HEK293 (cell line): ENCODE data around the gene MPZL3.

Experiments
- CTCF ChIA-PET: fragments of 350-600 bp; formaldehyde crosslinking; extraction: SDS; loops from one replicate; lab custom pipeline; 2021; ENCODE audit warnings: antibody characterized with exemption; lab: Yijun Ruan, JAX
- POLR2A ChIA-PET: fragments of 300-600 bp; formaldehyde crosslinking; extraction: SDS; loops from one replicate; lab custom pipeline; 2020; ENCODE audit warnings: antibody characterized with exemption, inconsistent platforms; lab: Yijun Ruan, JAX
- H3K27ac ChIP-seq: fragments of 200-500 bp; sonication (Bioruptor generic); 2 replicates; pipeline ENCODE4 v1.5.1; 2014; ENCODE audit warnings: low read depth, low read length, control low read depth, inconsistent platforms; ENCODE audit errors: extremely low read depth
- H3K36me3 ChIP-seq, 2 experiments: fragments of 200-500 bp in 1 of 2; sonication (Bioruptor generic) in 1 of 2; 1 replicate in 1 of 2; 2 replicates in 1 of 2; pipeline ENCODE4 v1.5.1; 2014 to 2017; ENCODE audit warnings: inconsistent platforms in 2 of 2, low read length in 2 of 2; ENCODE audit not compliant: control insufficient read depth in 2 of 2, insufficient read depth in 1 of 2
- H3K4me1 ChIP-seq: fragments of 200-500 bp; sonication (Bioruptor generic); 2 replicates; pipeline ENCODE4 v1.5.1; 2014; ENCODE audit warnings: mild to moderate bottlenecking, low read length, inconsistent platforms; ENCODE audit not compliant: control insufficient read depth, insufficient read depth
- H3K4me3 ChIP-seq: 2 replicates; pipeline ENCODE4 v1.5.1; 2011; ENCODE audit warnings: low read depth, mild to moderate bottlenecking, control low read depth, low read length, moderate library complexity
- H3K9me3 ChIP-seq: fragments of 200-500 bp; sonication (Bioruptor generic); 2 replicates; pipeline ENCODE4 v1.5.1; 2014; ENCODE audit warnings: low read depth, low read length, inconsistent platforms; ENCODE audit not compliant: control insufficient read depth, insufficient read depth
- KLF17 ChIP-seq: fragments of 450-650 bp; formaldehyde crosslinking; IDR thresholded peaks from 2 replicates; pipeline ENCODE4 v1.5.1; 2016; ENCODE audit warnings: missing biosample characterization, missing genetic modification characterization
- PRDM1 ChIP-seq: fragments of 450-650 bp; formaldehyde crosslinking; IDR thresholded peaks from 2 replicates; pipeline ENCODE4; 2016; ENCODE audit warnings: missing biosample characterization, missing genetic modification characterization
- PRDM4 ChIP-seq: fragments of 450-650 bp; formaldehyde crosslinking; IDR thresholded peaks from 2 replicates; pipeline ENCODE4 v1.5.1; 2017; ENCODE audit warnings: missing biosample characterization, missing genetic modification characterization
- REPIN1 ChIP-seq: fragments of 450-650 bp; formaldehyde crosslinking; IDR thresholded peaks from 2 replicates; pipeline ENCODE4 v1.5.1; 2017; ENCODE audit warnings: missing biosample characterization, missing genetic modification characterization, low read depth
- SP7 ChIP-seq: fragments of 450-650 bp; formaldehyde crosslinking; IDR thresholded peaks from 2 replicates; pipeline ENCODE4 v1.5.1; 2016; ENCODE audit warnings: missing biosample characterization, missing genetic modification characterization
- ZFP37 ChIP-seq: fragments of 450-650 bp; formaldehyde crosslinking; IDR thresholded peaks from 2 replicates; pipeline ENCODE4 v1.5.1; 2016; ENCODE audit warnings: missing biosample characterization, missing genetic modification characterization
- ZNF10 ChIP-seq: fragments of 450-650 bp; formaldehyde crosslinking; IDR thresholded peaks from 2 replicates; pipeline ENCODE4 v1.5.1; 2017; ENCODE audit warnings: missing biosample characterization, missing genetic modification characterization
- ZNF114 ChIP-seq: fragments of 450-650 bp; formaldehyde crosslinking; IDR thresholded peaks from 2 replicates; pipeline ENCODE4 v1.5.0; 2017; ENCODE audit warnings: missing biosample characterization, missing genetic modification characterization
- ZNF138 ChIP-seq: fragments of 450-650 bp; formaldehyde crosslinking; IDR thresholded peaks from 2 replicates; pipeline ENCODE4 v1.5.1; 2016; ENCODE audit warnings: missing biosample characterization, missing genetic modification characterization, borderline replicate concordance
- ZNF174 ChIP-seq: fragments of 450-650 bp; formaldehyde crosslinking; IDR thresholded peaks from 2 replicates; pipeline ENCODE4 v1.5.0; 2017; ENCODE audit warnings: missing biosample characterization, mild to moderate bottlenecking, missing genetic modification characterization
- ZNF2 ChIP-seq: fragments of 450-650 bp; formaldehyde crosslinking; IDR thresholded peaks from 2 replicates; pipeline ENCODE4 v1.5.1; 2016; ENCODE audit warnings: missing biosample characterization, missing genetic modification characterization
- ZNF248 ChIP-seq: fragments of 450-650 bp; formaldehyde crosslinking; IDR thresholded peaks from 2 replicates; pipeline ENCODE4 v1.5.1; 2017; ENCODE audit warnings: missing biosample characterization, missing genetic modification characterization
- ZNF274 ChIP-seq, 2 experiments: fragments of 200-500 bp in 1 of 2; fragments of 450-650 bp in 1 of 2; sonication (Bioruptor generic) in 1 of 2; formaldehyde crosslinking in 1 of 2; IDR thresholded peaks; 2 replicates each; pipeline versions ENCODE4 v1.5.1 to v1.6.1; 2014 to 2016; ENCODE audit warnings: borderline replicate concordance in 1 of 2, inconsistent platforms in 1 of 2, low read length in 1 of 2, missing biosample characterization in 1 of 2, missing genetic modification characterization in 1 of 2
- ZNF449 ChIP-seq: fragments of 450-650 bp; formaldehyde crosslinking; IDR thresholded peaks from 2 replicates; pipeline ENCODE4 v1.5.1; 2017; ENCODE audit warnings: missing biosample characterization, mild to moderate bottlenecking, missing genetic modification characterization, moderate library complexity
- ZNF561 ChIP-seq: fragments of 450-650 bp; IDR thresholded peaks from 2 replicates; pipeline ENCODE4 v1.5.1; 2018; ENCODE audit warnings: missing biosample characterization, missing genetic modification characterization, borderline replicate concordance
- ZNF580 ChIP-seq: fragments of 450-650 bp; formaldehyde crosslinking; IDR thresholded peaks from 2 replicates; pipeline ENCODE4 v1.5.1; 2016; ENCODE audit warnings: missing biosample characterization, missing genetic modification characterization
- ZNF600 ChIP-seq: fragments of 450-650 bp; formaldehyde crosslinking; IDR thresholded peaks from 2 replicates; pipeline ENCODE4 v1.5.1; 2016; ENCODE audit warnings: missing biosample characterization, missing genetic modification characterization
- ZNF658 ChIP-seq: fragments of 450-650 bp; formaldehyde crosslinking; IDR thresholded peaks from 2 replicates; pipeline ENCODE4; 2016; ENCODE audit warnings: missing biosample characterization, missing genetic modification characterization
- ZNF747 ChIP-seq: fragments of 450-650 bp; formaldehyde crosslinking; IDR thresholded peaks from 2 replicates; pipeline ENCODE4 v1.5.1; 2016; ENCODE audit warnings: missing biosample characterization, missing genetic modification characterization
- ZSCAN18 ChIP-seq: fragments of 450-650 bp; formaldehyde crosslinking; IDR thresholded peaks from 2 replicates; pipeline ENCODE4 v1.5.1; 2016; ENCODE audit warnings: missing biosample characterization, missing genetic modification characterization
- ZXDB ChIP-seq: fragments of 450-650 bp; formaldehyde crosslinking; IDR thresholded peaks from 2 replicates; pipeline ENCODE4 v1.5.1; 2016; ENCODE audit warnings: missing biosample characterization, missing genetic modification characterization
- TF ChIP-seq, protein P1 (sequence below): fragments of 450-650 bp; formaldehyde crosslinking; IDR thresholded peaks from 2 replicates; pipeline ENCODE4 v1.5.1; 2017; ENCODE audit warnings: missing biosample characterization, missing genetic modification characterization

MPZL3 gene

GRCh38 chr11:118241764-118242098, 10.4 kb downstream of the MPZL3 start:
- TF ChIP-seq ZFP37 (0 out of 2 replicates have a peak, but pooled peaks have one; percentile 28), ZNF248 (tag by site-specific recombination) (no peak)
- Histone ChIP-seq H3K36me3 (no peaks in the 10 kb centered on the region), H3K4me1 (no peaks in the 10 kb centered on the region), H3K9me3 (no peaks in the 10 kb centered on the region), H3K27ac (no peak overlapping the region), H3K4me3 (no peak overlapping the region)
- CTCF ChIA-PET: interaction anchor here (0.5 to 1.0 kb wide), 3 partner anchors 14 to 215 kb away, joined by 3 to 5 read pairs (median 3); no protein-coding TSS in a partner anchor
- POLR2A ChIA-PET: interaction anchor here (1.9 kb wide), 1 partner anchor 10 kb away, joined by 12 read pairs; the partner anchor contains the start of gene MPZL3

- Histone ChIP-seq H3K36me3 (no peaks in the 10 kb centered on the region), H3K4me3 (no peak overlapping the region), H3K27ac (no peak overlapping the region), H3K4me1 (no peaks in the 10 kb centered on the region), H3K9me3 (no peaks in the 10 kb centered on the region)
- ChIA-PET CTCF (interaction anchor here (0.5 to 1.0 kb wide), 5 partner anchors 15 to 1043 kb away, joined by 3 to 5 read pairs (median 3); no protein-coding TSS in a partner anchor), POLR2A (interaction anchor here (0.5 to 1.9 kb wide), 2 partner anchors 10 to 362 kb away, joined by 3 to 12 read pairs; partner anchors contain the start of gene MPZL3)
- TF ChIP-seq ZNF114 (tag by site-specific recombination) (no peak), ZNF274 (IDR thresholded peaks at IDR 0.05; ENCODE audit: low read length) (no peak), ZNF274 (tag by site-specific recombination; IDR thresholded peaks at IDR 0.05; ENCODE audit: borderline replicate concordance) (no peak), ZNF2 (0 out of 2 replicates have a peak, but pooled peaks have one; percentile 25), REPIN1 (tag by site-specific recombination) (no peak), ZXDB (0 out of 2 replicates have a peak, but pooled peaks have one; percentile 45), ZNF561 (tag by site-specific recombination) (no peak), ZNF580 (0 out of 2 replicates have a peak, but pooled peaks have one; percentile 8), KLF17 (tag by site-specific recombination) (no peak), ZNF600 (tag by site-specific recombination) (peak; percentile 45; the same call in 1 of the 2 replicates), ZNF658 (tag by site-specific recombination) (no peak), PRDM1 (tag by site-specific recombination) (peak; percentile 85), ZNF449 (tag by site-specific recombination) (no peak), ZSCAN18 (no peak), ZNF10 (tag by site-specific recombination) (no peak), SP7 (tag by site-specific recombination) (peak; percentile 84), ZNF138 (tag by site-specific recombination) (no peak), ZNF747 (tag by site-specific recombination) (no peak), PRDM4 (tag by site-specific recombination) (no peak), ZNF174 (tag by site-specific recombination) (no peak)
- TF ChIP-seq, protein P1, sequence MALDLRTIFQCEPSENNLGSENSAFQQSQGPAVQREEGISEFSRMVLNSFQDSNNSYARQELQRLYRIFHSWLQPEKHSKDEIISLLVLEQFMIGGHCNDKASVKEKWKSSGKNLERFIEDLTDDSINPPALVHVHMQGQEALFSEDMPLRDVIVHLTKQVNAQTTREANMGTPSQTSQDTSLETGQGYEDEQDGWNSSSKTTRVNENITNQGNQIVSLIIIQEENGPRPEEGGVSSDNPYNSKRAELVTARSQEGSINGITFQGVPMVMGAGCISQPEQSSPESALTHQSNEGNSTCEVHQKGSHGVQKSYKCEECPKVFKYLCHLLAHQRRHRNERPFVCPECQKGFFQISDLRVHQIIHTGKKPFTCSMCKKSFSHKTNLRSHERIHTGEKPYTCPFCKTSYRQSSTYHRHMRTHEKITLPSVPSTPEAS: no peak
Measured at GRCh38 chr11:118240999-118241763, 11.0 kb downstream of the MPZL3 start.
